WTC11 (cell line): Measurements from ENCODE around the gene SPIRE2. TPM values are rescaled to one million over a fixed set of nuclear protein-coding genes. Genes with fewer than 3 reads are reported as not detected.
A peak's percentile ranks its signal among the peaks of the same experiment; 100 is the strongest.

ENCODE experiments used
- ATAC-seq: fragments of 200-7000 bp; cut with Tn5 transposase; 2 replicates; pipeline ENCODE4 v1.10.0; 2021; ENCODE audit warnings: mild to moderate bottlenecking, moderate library complexity
- CTCF ChIA-PET: fragments of 300-600 bp; sonication (Branson Sonifier 250); formaldehyde crosslinking; loops from one replicate; lab custom pipeline; 2021; ENCODE audit warnings: antibody characterized with exemption; lab: Charles Lee
- POLR2A ChIA-PET: fragments of 350-600 bp; sonication (Branson Sonifier 250); formaldehyde crosslinking; loops from one replicate; lab custom pipeline; 2021; ENCODE audit warnings: antibody characterized with exemption; lab: Charles Lee
- DNase-seq: peaks from one replicate; pipeline ENCODE4 v3.0.0; 2021; ENCODE audit warnings: low spot score
- H3K27ac Mint-ChIP-seq: 2 replicates; pipeline ENCODE4 v1.8.0; 2021; ENCODE audit warnings: mixed read lengths
- H3K27me3 Mint-ChIP-seq: 2 replicates; pipeline ENCODE4 v1.8.0; 2021; ENCODE audit warnings: low read depth, mild to moderate bottlenecking, moderate library complexity, mixed read lengths
- H3K36me3 Mint-ChIP-seq: 2 replicates; pipeline ENCODE4 v1.8.0; 2021; ENCODE audit warnings: mixed read lengths
- H3K4me1 Mint-ChIP-seq: 2 replicates; pipeline ENCODE4 v1.8.0; 2022; ENCODE audit warnings: mixed read lengths
- H3K4me3 Mint-ChIP-seq: 2 replicates; pipeline ENCODE4 v1.8.0; 2021; ENCODE audit warnings: mild to moderate bottlenecking, moderate library complexity, mixed read lengths
- H3K9me3 Mint-ChIP-seq: 2 replicates; pipeline ENCODE4 v1.8.0; 2021; ENCODE audit warnings: mixed read lengths
- ELF4 ChIP-seq: sonication (generic); formaldehyde crosslinking; IDR thresholded peaks from 2 replicates; pipeline ENCODE4 v1.8.1; 2022; ENCODE audit warnings: low read depth, mild to moderate bottlenecking, moderate library complexity, missing genetic modification reagents
- FOXJ3 ChIP-seq: sonication (generic); formaldehyde crosslinking; IDR thresholded peaks from 2 replicates; pipeline ENCODE4 v1.9.0; 2021; ENCODE audit warnings: missing genetic modification reagents, mild to moderate bottlenecking, borderline replicate concordance
- FOXK1 ChIP-seq: sonication (generic); formaldehyde crosslinking; IDR thresholded peaks from 2 replicates; pipeline ENCODE4 v1.8.0; 2022; ENCODE audit warnings: mild to moderate bottlenecking, moderate library complexity, missing genetic modification reagents
- HMGA2 ChIP-seq: fragments of 250-450 bp; sonication (Bioruptor Pico); IDR thresholded peaks from 2 replicates; pipeline ENCODE4 v1.4.0; 2021; ENCODE audit warnings: mild to moderate bottlenecking, moderate library complexity
- IRF2 ChIP-seq: sonication (generic); formaldehyde crosslinking; IDR thresholded peaks from 2 replicates; pipeline ENCODE4 v1.8.0; 2022; ENCODE audit warnings: low read depth, missing genetic modification reagents, borderline replicate concordance
- KAT7 ChIP-seq: sonication (generic); formaldehyde crosslinking; IDR thresholded peaks from 2 replicates; pipeline ENCODE4 v1.8.1; 2023; ENCODE audit warnings: missing genetic modification reagents, mild to moderate bottlenecking, borderline replicate concordance
- NFATC4 ChIP-seq: fragments of 250-450 bp; sonication (Bioruptor Pico); IDR thresholded peaks from 2 replicates; pipeline ENCODE4 v1.9.0; 2021; ENCODE audit warnings: mild to moderate bottlenecking
- NR2C2 ChIP-seq: sonication (generic); formaldehyde crosslinking; IDR thresholded peaks from 2 replicates; pipeline ENCODE4 v1.8.0; 2022; ENCODE audit warnings: mild to moderate bottlenecking, missing genetic modification reagents
- PRRX2 ChIP-seq: fragments of 250-450 bp; sonication (Bioruptor Pico); IDR thresholded peaks from 2 replicates; pipeline ENCODE4 v1.8.0; 2021; ENCODE audit warnings: mild to moderate bottlenecking
- TCF7 ChIP-seq: sonication (generic); formaldehyde crosslinking; IDR thresholded peaks from 2 replicates; pipeline ENCODE4 v1.8.0; 2022; ENCODE audit warnings: mild to moderate bottlenecking, low read depth, missing genetic modification reagents, moderate library complexity
- ZNF263 ChIP-seq: sonication (generic); formaldehyde crosslinking; IDR thresholded peaks from 2 replicates; pipeline ENCODE4 v1.8.1; 2022; ENCODE audit warnings: low read depth, mild to moderate bottlenecking, moderate library complexity, missing genetic modification reagents
- ZNF317 ChIP-seq: sonication (generic); formaldehyde crosslinking; IDR thresholded peaks from 2 replicates; pipeline ENCODE4 v1.8.1; 2023; ENCODE audit warnings: low read depth, mild to moderate bottlenecking, moderate library complexity, missing genetic modification reagents, borderline replicate concordance
- total RNA-seq: library from RNA; stranded (reverse); gene quantifications from 3 replicates; pipeline ENCODE4 v1.2.3, GENCODE V29; 2021
- TF ChIP-seq, protein P1 (sequence below): sonication (generic); formaldehyde crosslinking; conservative IDR thresholded peaks from 2 replicates; pipeline ENCODE4 v1.8.1; 2022; ENCODE audit warnings: mild to moderate bottlenecking, missing genetic modification reagents
- TF ChIP-seq, protein P2 (sequence below): fragments of 250-450 bp; sonication (Bioruptor Pico); IDR thresholded peaks from 2 replicates; pipeline ENCODE4 v1.9.0; 2021; ENCODE audit warnings: mild to moderate bottlenecking
- TF ChIP-seq, protein P3 (sequence below): sonication (generic); formaldehyde crosslinking; conservative IDR thresholded peaks from 2 replicates; pipeline ENCODE4 v1.8.1; 2023; ENCODE audit warnings: mild to moderate bottlenecking, low read depth, missing genetic modification reagents, moderate library complexity
- TF ChIP-seq, protein P4 (sequence below): sonication (generic); formaldehyde crosslinking; IDR thresholded peaks from 2 replicates; pipeline ENCODE4 v1.8.1; 2022; ENCODE audit warnings: mild to moderate bottlenecking, moderate library complexity, missing genetic modification reagents
- TF ChIP-seq, protein P5 (sequence below): sonication (generic); formaldehyde crosslinking; IDR thresholded peaks from 2 replicates; pipeline ENCODE4 v1.8.1; 2022; ENCODE audit warnings: low read depth, mild to moderate bottlenecking, moderate library complexity, missing genetic modification reagents, borderline replicate concordance
- TF ChIP-seq, protein P6 (sequence below): sonication (generic); formaldehyde crosslinking; IDR thresholded peaks from 2 replicates; pipeline ENCODE4 v1.8.1; 2023; ENCODE audit warnings: mild to moderate bottlenecking, missing genetic modification reagents
- TF ChIP-seq, protein P7 (sequence below): sonication (generic); formaldehyde crosslinking; IDR thresholded peaks from 2 replicates; pipeline ENCODE4 v1.8.0; 2022; ENCODE audit warnings: mild to moderate bottlenecking, missing genetic modification reagents
- TF ChIP-seq, protein P8 (sequence below): sonication (generic); formaldehyde crosslinking; IDR thresholded peaks from 2 replicates; pipeline ENCODE4 v1.8.0; 2022; ENCODE audit warnings: mild to moderate bottlenecking, missing genetic modification reagents
- TF ChIP-seq, protein P9 (sequence below): fragments of 250-450 bp; sonication (Bioruptor Pico); IDR thresholded peaks from 2 replicates; pipeline ENCODE4 v1.9.0; 2021; ENCODE audit warnings: moderate library complexity, mild to moderate bottlenecking, inconsistent platforms, borderline replicate concordance

The SPIRE2 gene
- total RNA-seq, 1 experiment from 2014 or later = 19.7 TPM

DNA sequence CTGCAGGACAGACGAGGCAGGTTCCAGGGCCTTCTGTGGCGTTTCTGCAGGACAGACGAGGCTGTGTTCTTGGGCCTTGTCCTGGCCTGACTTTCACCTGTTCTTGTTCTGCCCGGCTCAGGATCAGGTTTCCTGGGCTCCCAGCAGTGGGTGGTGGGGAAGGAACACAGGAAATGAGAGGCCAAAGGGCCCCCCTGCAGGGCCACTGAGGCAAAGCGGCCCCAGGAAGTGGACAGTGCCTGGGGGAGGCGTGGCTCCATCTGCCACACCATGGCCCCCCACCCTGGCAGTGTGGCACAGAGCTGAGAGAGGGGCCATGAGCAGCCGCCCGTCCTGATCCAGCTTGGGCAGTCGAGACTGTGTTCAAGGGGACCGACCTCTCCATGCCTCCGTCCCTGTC lies 20.7 kb downstream of the SPIRE2 start (continued):
- TF ChIP-seq, protein P1, sequence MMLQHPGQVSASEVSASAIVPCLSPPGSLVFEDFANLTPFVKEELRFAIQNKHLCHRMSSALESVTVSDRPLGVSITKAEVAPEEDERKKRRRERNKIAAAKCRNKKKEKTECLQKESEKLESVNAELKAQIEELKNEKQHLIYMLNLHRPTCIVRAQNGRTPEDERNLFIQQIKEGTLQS (CRISPR knock-in tag) = no peak
- TF ChIP-seq IRF2 (CRISPR knock-in tag) (no peak), FOXJ3 (CRISPR knock-in tag) (no peak), HMGA2 (CRISPR knock-in tag) (no peak)
- TF ChIP-seq, protein P2, sequence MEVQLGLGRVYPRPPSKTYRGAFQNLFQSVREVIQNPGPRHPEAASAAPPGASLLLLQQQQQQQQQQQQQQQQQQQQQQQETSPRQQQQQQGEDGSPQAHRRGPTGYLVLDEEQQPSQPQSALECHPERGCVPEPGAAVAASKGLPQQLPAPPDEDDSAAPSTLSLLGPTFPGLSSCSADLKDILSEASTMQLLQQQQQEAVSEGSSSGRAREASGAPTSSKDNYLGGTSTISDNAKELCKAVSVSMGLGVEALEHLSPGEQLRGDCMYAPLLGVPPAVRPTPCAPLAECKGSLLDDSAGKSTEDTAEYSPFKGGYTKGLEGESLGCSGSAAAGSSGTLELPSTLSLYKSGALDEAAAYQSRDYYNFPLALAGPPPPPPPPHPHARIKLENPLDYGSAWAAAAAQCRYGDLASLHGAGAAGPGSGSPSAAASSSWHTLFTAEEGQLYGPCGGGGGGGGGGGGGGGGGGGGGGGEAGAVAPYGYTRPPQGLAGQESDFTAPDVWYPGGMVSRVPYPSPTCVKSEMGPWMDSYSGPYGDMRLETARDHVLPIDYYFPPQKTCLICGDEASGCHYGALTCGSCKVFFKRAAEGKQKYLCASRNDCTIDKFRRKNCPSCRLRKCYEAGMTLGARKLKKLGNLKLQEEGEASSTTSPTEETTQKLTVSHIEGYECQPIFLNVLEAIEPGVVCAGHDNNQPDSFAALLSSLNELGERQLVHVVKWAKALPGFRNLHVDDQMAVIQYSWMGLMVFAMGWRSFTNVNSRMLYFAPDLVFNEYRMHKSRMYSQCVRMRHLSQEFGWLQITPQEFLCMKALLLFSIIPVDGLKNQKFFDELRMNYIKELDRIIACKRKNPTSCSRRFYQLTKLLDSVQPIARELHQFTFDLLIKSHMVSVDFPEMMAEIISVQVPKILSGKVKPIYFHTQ (CRISPR knock-in tag) = no peak

DNA sequence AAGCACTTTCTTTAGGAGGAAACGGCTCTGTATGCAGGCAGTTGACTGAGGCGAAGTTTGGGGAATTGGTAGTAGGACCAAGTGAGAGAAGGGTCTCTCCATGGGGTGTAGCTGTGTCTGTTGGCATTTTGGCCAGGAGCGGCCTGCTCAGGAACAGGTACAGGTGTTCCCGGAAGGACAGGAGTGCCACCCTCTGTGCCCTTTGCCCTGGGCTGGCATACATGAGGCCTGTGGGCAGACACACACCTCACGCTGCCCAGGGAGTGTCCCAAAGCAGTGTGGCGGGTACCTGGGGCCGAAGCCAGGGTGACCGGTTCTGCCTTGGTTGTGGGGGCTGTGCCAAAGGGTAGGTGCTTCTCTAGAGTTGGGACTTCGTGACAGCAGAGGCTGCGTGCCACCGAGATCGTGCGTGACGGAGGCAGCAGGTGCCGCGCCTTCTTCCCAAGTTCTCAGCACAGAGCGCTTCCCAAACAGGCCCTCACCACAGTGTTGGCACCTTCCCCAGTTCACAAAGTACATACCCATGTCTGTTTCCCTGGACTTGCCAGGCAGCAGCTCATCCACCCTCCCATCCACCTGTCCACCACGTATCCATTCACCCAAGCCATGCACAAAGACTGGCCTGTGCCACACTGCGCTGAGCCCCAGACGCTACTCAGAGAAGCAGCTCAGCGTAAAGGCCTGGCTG lies 25.2 kb downstream of the SPIRE2 start:
- H3K27ac Mint-ChIP-seq = peak overlapping the region; percentile 41; the same call in 1 of the 2 replicates
- ChIA-PET CTCF (interaction anchor here (0.8 to 0.9 kb wide), 2 partner anchors 57 to 149 kb away, joined by 3 read pairs; no protein-coding TSS in a partner anchor), POLR2A (no interaction called here)
- no peak overlapping the region for H3K4me3 Mint-ChIP-seq
- peaks cover 3% of the 10 kb centered on the region; the same call in 1 of the 2 replicates for H3K4me1 Mint-ChIP-seq
- no peaks in the 10 kb centered on the region for H3K9me3 Mint-ChIP-seq
- no peaks in the 10 kb centered on the region for H3K27me3 Mint-ChIP-seq
- ATAC-seq (no peak), DNase-seq (no peak)
- no peak for TF ChIP-seq FOXJ3 (CRISPR knock-in tag)
- TF ChIP-seq ELF4 (CRISPR knock-in tag) = no peak
- TF ChIP-seq, protein P3, sequence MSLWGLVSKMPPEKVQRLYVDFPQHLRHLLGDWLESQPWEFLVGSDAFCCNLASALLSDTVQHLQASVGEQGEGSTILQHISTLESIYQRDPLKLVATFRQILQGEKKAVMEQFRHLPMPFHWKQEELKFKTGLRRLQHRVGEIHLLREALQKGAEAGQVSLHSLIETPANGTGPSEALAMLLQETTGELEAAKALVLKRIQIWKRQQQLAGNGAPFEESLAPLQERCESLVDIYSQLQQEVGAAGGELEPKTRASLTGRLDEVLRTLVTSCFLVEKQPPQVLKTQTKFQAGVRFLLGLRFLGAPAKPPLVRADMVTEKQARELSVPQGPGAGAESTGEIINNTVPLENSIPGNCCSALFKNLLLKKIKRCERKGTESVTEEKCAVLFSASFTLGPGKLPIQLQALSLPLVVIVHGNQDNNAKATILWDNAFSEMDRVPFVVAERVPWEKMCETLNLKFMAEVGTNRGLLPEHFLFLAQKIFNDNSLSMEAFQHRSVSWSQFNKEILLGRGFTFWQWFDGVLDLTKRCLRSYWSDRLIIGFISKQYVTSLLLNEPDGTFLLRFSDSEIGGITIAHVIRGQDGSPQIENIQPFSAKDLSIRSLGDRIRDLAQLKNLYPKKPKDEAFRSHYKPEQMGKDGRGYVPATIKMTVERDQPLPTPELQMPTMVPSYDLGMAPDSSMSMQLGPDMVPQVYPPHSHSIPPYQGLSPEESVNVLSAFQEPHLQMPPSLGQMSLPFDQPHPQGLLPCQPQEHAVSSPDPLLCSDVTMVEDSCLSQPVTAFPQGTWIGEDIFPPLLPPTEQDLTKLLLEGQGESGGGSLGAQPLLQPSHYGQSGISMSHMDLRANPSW = no peak
- no peak for TF ChIP-seq FOXK1
- TF ChIP-seq PRRX2 (CRISPR knock-in tag) = no peak
- TF ChIP-seq KAT7 (CRISPR knock-in tag) = no peak
- no peak for TF ChIP-seq TCF7
- TF ChIP-seq, protein P4, sequence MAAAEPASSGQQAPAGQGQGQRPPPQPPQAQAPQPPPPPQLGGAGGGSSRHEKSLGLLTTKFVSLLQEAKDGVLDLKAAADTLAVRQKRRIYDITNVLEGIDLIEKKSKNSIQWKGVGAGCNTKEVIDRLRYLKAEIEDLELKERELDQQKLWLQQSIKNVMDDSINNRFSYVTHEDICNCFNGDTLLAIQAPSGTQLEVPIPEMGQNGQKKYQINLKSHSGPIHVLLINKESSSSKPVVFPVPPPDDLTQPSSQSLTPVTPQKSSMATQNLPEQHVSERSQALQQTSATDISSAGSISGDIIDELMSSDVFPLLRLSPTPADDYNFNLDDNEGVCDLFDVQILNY (CRISPR knock-in tag) = no peak
- TF ChIP-seq, protein P5, sequence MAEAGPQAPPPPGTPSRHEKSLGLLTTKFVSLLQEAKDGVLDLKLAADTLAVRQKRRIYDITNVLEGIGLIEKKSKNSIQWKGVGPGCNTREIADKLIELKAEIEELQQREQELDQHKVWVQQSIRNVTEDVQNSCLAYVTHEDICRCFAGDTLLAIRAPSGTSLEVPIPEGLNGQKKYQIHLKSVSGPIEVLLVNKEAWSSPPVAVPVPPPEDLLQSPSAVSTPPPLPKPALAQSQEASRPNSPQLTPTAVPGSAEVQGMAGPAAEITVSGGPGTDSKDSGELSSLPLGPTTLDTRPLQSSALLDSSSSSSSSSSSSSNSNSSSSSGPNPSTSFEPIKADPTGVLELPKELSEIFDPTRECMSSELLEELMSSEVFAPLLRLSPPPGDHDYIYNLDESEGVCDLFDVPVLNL = no peak
- TF ChIP-seq NR2C2 (CRISPR knock-in tag) = no peak
- no peak for TF ChIP-seq ZNF263 (CRISPR knock-in tag)
- TF ChIP-seq NFATC4 (CRISPR knock-in tag) = no peak
- no peak for TF ChIP-seq ZNF317 (CRISPR knock-in tag)
- TF ChIP-seq, protein P6, sequence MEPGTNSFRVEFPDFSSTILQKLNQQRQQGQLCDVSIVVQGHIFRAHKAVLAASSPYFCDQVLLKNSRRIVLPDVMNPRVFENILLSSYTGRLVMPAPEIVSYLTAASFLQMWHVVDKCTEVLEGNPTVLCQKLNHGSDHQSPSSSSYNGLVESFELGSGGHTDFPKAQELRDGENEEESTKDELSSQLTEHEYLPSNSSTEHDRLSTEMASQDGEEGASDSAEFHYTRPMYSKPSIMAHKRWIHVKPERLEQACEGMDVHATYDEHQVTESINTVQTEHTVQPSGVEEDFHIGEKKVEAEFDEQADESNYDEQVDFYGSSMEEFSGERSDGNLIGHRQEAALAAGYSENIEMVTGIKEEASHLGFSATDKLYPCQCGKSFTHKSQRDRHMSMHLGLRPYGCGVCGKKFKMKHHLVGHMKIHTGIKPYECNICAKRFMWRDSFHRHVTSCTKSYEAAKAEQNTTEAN = no peak
- TF ChIP-seq, protein P7, sequence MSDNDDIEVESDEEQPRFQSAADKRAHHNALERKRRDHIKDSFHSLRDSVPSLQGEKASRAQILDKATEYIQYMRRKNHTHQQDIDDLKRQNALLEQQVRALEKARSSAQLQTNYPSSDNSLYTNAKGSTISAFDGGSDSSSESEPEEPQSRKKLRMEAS (CRISPR knock-in tag) = no peak
- TF ChIP-seq, protein P8, sequence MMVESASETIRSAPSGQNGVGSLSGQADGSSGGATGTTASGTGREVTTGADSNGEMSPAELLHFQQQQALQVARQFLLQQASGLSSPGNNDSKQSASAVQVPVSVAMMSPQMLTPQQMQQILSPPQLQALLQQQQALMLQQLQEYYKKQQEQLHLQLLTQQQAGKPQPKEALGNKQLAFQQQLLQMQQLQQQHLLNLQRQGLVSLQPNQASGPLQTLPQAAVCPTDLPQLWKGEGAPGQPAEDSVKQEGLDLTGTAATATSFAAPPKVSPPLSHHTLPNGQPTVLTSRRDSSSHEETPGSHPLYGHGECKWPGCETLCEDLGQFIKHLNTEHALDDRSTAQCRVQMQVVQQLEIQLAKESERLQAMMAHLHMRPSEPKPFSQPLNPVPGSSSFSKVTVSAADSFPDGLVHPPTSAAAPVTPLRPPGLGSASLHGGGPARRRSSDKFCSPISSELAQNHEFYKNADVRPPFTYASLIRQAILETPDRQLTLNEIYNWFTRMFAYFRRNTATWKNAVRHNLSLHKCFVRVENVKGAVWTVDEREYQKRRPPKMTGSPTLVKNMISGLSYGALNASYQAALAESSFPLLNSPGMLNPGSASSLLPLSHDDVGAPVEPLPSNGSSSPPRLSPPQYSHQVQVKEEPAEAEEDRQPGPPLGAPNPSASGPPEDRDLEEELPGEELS (CRISPR knock-in tag) = no peak
- TF ChIP-seq, protein P9, sequence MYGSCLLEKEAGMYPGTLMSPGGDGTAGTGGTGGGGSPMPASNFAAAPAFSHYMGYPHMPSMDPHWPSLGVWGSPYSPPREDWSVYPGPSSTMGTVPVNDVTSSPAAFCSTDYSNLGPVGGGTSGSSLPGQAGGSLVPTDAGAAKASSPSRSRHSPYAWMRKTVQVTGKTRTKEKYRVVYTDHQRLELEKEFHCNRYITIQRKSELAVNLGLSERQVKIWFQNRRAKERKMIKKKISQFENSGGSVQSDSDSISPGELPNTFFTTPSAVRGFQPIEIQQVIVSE (CRISPR knock-in tag) = no peak
- 0 out of 2 replicates have a peak, but pooled peaks cover 2% of the 10 kb centered on the region for H3K36me3 Mint-ChIP-seq
